ENCODE measurements around the gene NFKBIL1. TPM values are rescaled to one million over a fixed set of nuclear protein-coding genes. Genes with fewer than 3 reads are reported as not detected.

Gene NFKBIL1
- polyA plus RNA-seq, 1 of the 3 experiments (the other 2 are of a cell fraction): 17.1 TPM

GRCh38 chr6:31541658-31542521 is 5.5 kb upstream of the NFKBIL1 start, which contains the start of gene DDX39B:
Gene DDX39B (minus strand): TSS chr6:31542003. CDS start chr6:31540532, 1,471 bp downstream.
- H3K79me2 ChIP-seq (ENCODE audit: insufficient read depth): peaks cover 58% of the 10 kb centered on the region
- H3F3A ChIP-seq (replicated peaks; ENCODE audit: insufficient read depth): peaks cover 7% of the 10 kb centered on the region
- peak within 1 kb of the TSS; percentile 95 to 97 for H3K27ac ChIP-seq (ENCODE audit: low read depth in 2 of 2, low read length in 1 of 2)
- no peaks in the 10 kb centered on the region for H3K9me3 ChIP-seq
- DNase-seq: peak; percentile 87
- peaks cover 22 to 33% of the 10 kb centered on the region in 2 experiments for H3K36me3 ChIP-seq (replicated peaks in 1 of 2; ENCODE audit: control insufficient read depth in 1 of 2, insufficient read depth in 2 of 2, low read length in 1 of 2)
- no peaks in the 10 kb centered on the region for H3K9me2 ChIP-seq
- peaks cover 15 to 28% of the 10 kb centered on the region in 2 experiments; a peak in 3 of 4 replicates for H3K4me1 ChIP-seq (ENCODE audit: control insufficient read depth in 1 of 2, insufficient read depth in 2 of 2, low read depth in 1 of 2, low read length in 1 of 2)
- peak within 1 kb of the TSS; percentile 90 for H3K4me2 ChIP-seq
- POLR2A ChIA-PET: interaction anchor here (0.6 to 3.4 kb wide), 20 partner anchors 8 to 1430 kb away, joined by 3 to 12 read pairs (median 4); partner anchors contain the start of genes ABCF1, ABHD16A, BAG6 and PRRC2A
- H3K27me3 ChIP-seq (ENCODE audit: insufficient read depth): no peaks in the 10 kb centered on the region
- H4K20me1 ChIP-seq (ENCODE audit: insufficient read depth): peaks cover 41% of the 10 kb centered on the region
- WGBS (ENCODE audit: low lambda C conversion rate): under 1% methylated on average over 43 of the region's 43 CpGs
- CTCF ChIA-PET: interaction anchor here (1.2 to 11.9 kb wide), 4 partner anchors 10 to 68 kb away, joined by 4 to 301 read pairs (median 5); partner anchors contain the start of gene NCR3
- peak within 1 kb of the TSS; percentile 96 for H3K9ac ChIP-seq
- H3K4me3 ChIP-seq (ENCODE audit: low read depth in 2 of 2, low read length in 1 of 2): peak within 1 kb of the TSS; percentile 74 to 91
- H2AFZ ChIP-seq (ENCODE audit: low read depth): 0 out of 2 replicates have a peak within 1 kb of the TSS, but pooled peaks have one; percentile 39
- no peak for TF ChIP-seq RAD21 (IDR thresholded peaks at IDR 0.05; ENCODE audit: low read length)
- peak; percentile 29; a peak in 2 of 4 replicates for TF ChIP-seq EP300 (IDR thresholded peaks at IDR 0.05; ENCODE audit: borderline replicate concordance in 1 of 2, low read depth in 1 of 2, low read length in 1 of 2)
- TF ChIP-seq NFIC (IDR thresholded peaks at IDR 0.05; ENCODE audit: borderline replicate concordance): 0 out of 2 replicates have a peak, but pooled peaks have one; percentile 5
- peak; percentile 18; the same call in 1 of the 2 replicates for TF ChIP-seq JUND (IDR thresholded peaks at IDR 0.05)
- no peak for TF ChIP-seq ZBTB33 (IDR thresholded peaks at IDR 0.05; ENCODE audit: borderline replicate concordance, low read depth)
- no peak for TF ChIP-seq CTCF (IDR thresholded peaks at IDR 0.05)
- TF ChIP-seq REST (IDR thresholded peaks at IDR 0.05; ENCODE audit: low read depth, low read length): peak; percentile 76
- TF ChIP-seq TCF12 (IDR thresholded peaks at IDR 0.05): no peak
- TF ChIP-seq MEF2A (IDR thresholded peaks at IDR 0.05; ENCODE audit: borderline replicate concordance, low read depth): no peak
- TF ChIP-seq GATA2 (CRISPR knock-in tag; IDR thresholded peaks at IDR 0.05): no peak
- TF ChIP-seq ELF1 (IDR thresholded peaks at IDR 0.05): peak; percentile 87
- no peak for TF ChIP-seq IRF3 (IDR thresholded peaks at IDR 0.05; ENCODE audit: low read depth, low read length)
- TF ChIP-seq POLR2AphosphoS5 (IDR thresholded peaks at IDR 0.05; ENCODE audit: low read depth, low read length): peak; percentile 93
- TF ChIP-seq TAF1 (IDR thresholded peaks at IDR 0.05; ENCODE audit: borderline replicate concordance, low read depth, low read length): peak; percentile 98
- TF ChIP-seq SMC3 (IDR thresholded peaks at IDR 0.05; ENCODE audit: low read depth, low read length): no peak
- TF ChIP-seq TEAD4 (IDR thresholded peaks at IDR 0.05; ENCODE audit: borderline replicate concordance, insufficient read depth): no peak
- TF ChIP-seq FOSL2 (IDR thresholded peaks at IDR 0.05; ENCODE audit: borderline replicate concordance, low read depth): no peak
- peak; percentile 21 for TF ChIP-seq CHD2 (IDR thresholded peaks at IDR 0.05; ENCODE audit: low read length, partially characterized antibody)
- peak; percentile 96 for TF ChIP-seq YY1 (IDR thresholded peaks at IDR 0.05; ENCODE audit: low read depth)
- TF ChIP-seq FOXJ3 (CRISPR knock-in tag; IDR thresholded peaks at IDR 0.05): no peak
- peak; percentile 12; the same call in 1 of the 2 replicates for TF ChIP-seq SIN3A (IDR thresholded peaks at IDR 0.05; ENCODE audit: borderline replicate concordance, low read depth, low read length)
- 0 out of 2 replicates have a peak, but pooled peaks have one; percentile 18 for TF ChIP-seq PBX3 (IDR thresholded peaks at IDR 0.05)
- TF ChIP-seq FOXM1 (IDR thresholded peaks at IDR 0.05; ENCODE audit: low read depth): no peak
